ENCODE data around the gene PATZ1. TPM values are rescaled to one million over a fixed set of nuclear protein-coding genes. Genes with fewer than 3 reads are reported as not detected.

The PATZ1 gene
- total and polyA plus RNA-seq, 2 of the 8 experiments (the other 6 are each of a cell fraction or from before 2014, with no cell fraction given): 62.1 to 70.9 TPM

DNA sequence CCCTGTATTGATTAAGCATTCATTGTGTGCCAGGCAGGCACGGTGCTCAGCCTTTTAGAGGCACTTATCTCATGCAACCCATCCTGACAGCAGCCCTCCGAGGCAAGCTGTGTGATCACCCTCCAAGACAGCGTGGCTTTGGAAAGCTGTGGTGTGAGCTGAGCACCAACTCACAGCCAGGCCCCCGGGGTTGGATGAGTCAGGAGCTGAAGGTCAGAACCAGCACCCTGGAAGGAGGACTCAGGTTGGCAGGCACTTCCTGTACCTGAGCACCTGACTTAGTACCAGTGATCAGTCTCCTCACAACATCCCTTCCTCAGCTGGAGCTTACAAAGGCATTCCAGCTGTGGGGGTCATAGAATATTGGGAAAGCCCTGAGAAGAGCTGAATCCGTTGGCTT, 9.0 kb downstream of the PATZ1 start (continued):
- TF ChIP-seq, protein P1, sequence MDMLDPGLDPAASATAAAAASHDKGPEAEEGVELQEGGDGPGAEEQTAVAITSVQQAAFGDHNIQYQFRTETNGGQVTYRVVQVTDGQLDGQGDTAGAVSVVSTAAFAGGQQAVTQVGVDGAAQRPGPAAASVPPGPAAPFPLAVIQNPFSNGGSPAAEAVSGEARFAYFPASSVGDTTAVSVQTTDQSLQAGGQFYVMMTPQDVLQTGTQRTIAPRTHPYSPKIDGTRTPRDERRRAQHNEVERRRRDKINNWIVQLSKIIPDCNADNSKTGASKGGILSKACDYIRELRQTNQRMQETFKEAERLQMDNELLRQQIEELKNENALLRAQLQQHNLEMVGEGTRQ (IDR thresholded peaks at IDR 0.05; ENCODE audit: low read length): no peak
- TF ChIP-seq TEAD4 (IDR thresholded peaks at IDR 0.05; ENCODE audit: low read depth, low read length) (no peak), SIX5 (IDR thresholded peaks at IDR 0.05; ENCODE audit: low read depth, low read length) (no peak)
